ENCODE measurements around the gene MBNL2.

GRCh38 chr13:97211300-97211699, 10.8 kb upstream of the MBNL2 start:
- TF ChIP-seq CTCF (IDR thresholded peaks at IDR 0.05; ENCODE audit: low read length), result no peak
- TF ChIP-seq EZH2 (optimal IDR thresholded peaks at IDR 0.05; ENCODE audit: low read depth, low read length), result no peak
- TF ChIP-seq EZH2phosphoT487 (IDR thresholded peaks at IDR 0.05; ENCODE audit: low read length), result no peak

Measured in MM.1S (cell line).